ENCODE data around the gene PRKG2. TPM values are rescaled to one million over a fixed set of nuclear protein-coding genes. Genes with fewer than 3 reads are reported as not detected.

Gene PRKG2
- total RNA-seq, 4 donors from 2014 or later: 0.20 TPM; not detected in 3

DNA sequence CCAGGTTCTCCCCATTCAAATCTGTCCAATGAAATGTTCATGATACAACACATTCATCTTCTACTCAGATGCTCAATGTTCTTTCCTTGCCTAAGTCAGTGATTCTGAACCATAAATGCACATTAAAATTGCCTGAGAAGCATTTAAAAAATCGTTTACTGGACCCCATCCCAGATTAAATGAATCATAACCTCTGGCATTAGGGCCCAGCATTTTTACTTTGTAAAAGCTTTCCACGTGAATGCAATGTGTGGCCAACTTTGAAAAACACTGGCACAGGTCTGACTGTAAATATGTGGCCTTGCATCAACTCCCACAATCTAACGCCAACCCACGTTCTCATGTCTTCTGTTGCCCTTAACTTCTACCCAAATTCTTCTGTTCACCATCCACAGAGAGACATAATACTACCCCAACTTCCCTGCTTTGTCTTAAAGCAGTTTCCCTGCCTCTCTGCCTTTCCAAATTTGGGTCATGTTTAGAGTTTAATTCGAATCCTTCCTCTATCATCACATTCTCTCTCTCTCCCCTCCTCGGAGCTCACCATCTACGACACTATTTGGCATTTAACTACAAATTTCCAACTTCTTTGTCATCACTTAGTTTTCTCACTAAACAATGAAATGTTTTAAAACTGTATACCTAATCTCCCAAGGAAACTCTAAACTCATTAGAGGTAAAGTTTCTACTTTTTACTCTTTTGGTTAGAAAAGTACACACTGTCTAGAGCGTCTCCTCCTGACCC, 78.7 kb downstream of the PRKG2 start:
- Histone ChIP-seq H3K36me3 (no peaks in the 10 kb centered on the region), H3K9me3 (no peaks in the 10 kb centered on the region), H3K4me1 (no peaks in the 10 kb centered on the region), H3K4me3 (no peak overlapping the region), H3K27me3 (no peaks in the 10 kb centered on the region), H3K27ac (no peak overlapping the region)
- ATAC-seq (peak in 1 of 2 donors; percentile 39), DNase-seq (no peak)
- in situ Hi-C loops (cut with MboI; ENCODE audit: low sequenced_read_pairs in 4 of 4) (no loop called here), intact Hi-C loops (cut with DNase I; ENCODE audit: low total_unique reads) (no loop called here)
- TF ChIP-seq, protein P1, sequence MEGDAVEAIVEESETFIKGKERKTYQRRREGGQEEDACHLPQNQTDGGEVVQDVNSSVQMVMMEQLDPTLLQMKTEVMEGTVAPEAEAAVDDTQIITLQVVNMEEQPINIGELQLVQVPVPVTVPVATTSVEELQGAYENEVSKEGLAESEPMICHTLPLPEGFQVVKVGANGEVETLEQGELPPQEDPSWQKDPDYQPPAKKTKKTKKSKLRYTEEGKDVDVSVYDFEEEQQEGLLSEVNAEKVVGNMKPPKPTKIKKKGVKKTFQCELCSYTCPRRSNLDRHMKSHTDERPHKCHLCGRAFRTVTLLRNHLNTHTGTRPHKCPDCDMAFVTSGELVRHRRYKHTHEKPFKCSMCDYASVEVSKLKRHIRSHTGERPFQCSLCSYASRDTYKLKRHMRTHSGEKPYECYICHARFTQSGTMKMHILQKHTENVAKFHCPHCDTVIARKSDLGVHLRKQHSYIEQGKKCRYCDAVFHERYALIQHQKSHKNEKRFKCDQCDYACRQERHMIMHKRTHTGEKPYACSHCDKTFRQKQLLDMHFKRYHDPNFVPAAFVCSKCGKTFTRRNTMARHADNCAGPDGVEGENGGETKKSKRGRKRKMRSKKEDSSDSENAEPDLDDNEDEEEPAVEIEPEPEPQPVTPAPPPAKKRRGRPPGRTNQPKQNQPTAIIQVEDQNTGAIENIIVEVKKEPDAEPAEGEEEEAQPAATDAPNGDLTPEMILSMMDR (IDR thresholded peaks at IDR 0.05 in 4 of 5, conservative IDR thresholded peaks at IDR 0.05 in 1 of 5): no peak
- TF ChIP-seq POLR2A (IDR thresholded peaks at IDR 0.05): no peak

GRCh38 chr4:81135501-81135900, 79.5 kb downstream of the PRKG2 start:
- Histone ChIP-seq H3K4me1 (no peaks in the 10 kb centered on the region), H3K27ac (no peak overlapping the region), H3K27me3 (no peaks in the 10 kb centered on the region), H3K4me3 (no peak overlapping the region), H3K36me3 (no peaks in the 10 kb centered on the region), H3K9me3 (no peaks in the 10 kb centered on the region)
- TF ChIP-seq, protein P1 (IDR thresholded peaks at IDR 0.05 in 4 of 5, conservative IDR thresholded peaks at IDR 0.05 in 1 of 5): no peak
- no peak for TF ChIP-seq POLR2A (IDR thresholded peaks at IDR 0.05)
- intact Hi-C loops (cut with DNase I; ENCODE audit: low total_unique reads) (no loop called here), in situ Hi-C loops (cut with MboI; ENCODE audit: low sequenced_read_pairs in 4 of 4) (no loop called here)
- ATAC-seq: no peak
- no peak for DNase-seq

DNA sequence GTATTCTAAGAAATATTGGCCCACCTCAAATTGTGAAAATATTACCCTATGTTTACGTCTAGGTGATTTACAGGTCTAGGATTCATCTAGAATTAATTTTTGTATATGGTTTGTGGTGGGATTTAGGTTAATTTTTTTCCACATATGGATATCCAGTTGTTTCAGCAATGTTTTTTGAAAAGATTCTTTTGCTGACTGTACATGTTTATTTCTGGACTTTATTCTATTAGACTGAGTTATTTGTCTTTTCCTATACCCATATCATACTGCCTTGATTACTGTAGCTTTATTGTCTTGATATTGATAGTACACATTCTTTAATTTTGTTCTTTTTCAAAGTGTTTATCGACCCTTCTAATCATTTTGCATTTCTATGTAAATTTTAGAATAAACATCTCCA, 83.5 kb downstream of the PRKG2 start:
- no peaks in the 10 kb centered on the region for H3K9me3 ChIP-seq
- no peaks in the 10 kb centered on the region for H3K36me3 ChIP-seq
- intact Hi-C loops (cut with DNase I; ENCODE audit: low total_unique reads) (no loop called here), in situ Hi-C loops (cut with MboI; ENCODE audit: low sequenced_read_pairs in 4 of 4) (no loop called here)
- DNase-seq (no peak), ATAC-seq (no peak)
- no peaks in the 10 kb centered on the region for H3K4me1 ChIP-seq
- no peaks in the 10 kb centered on the region for H3K27me3 ChIP-seq
- H3K4me3 ChIP-seq: no peak overlapping the region
- H3K27ac ChIP-seq: no peak overlapping the region
- TF ChIP-seq, protein P1 (IDR thresholded peaks at IDR 0.05 in 4 of 5, conservative IDR thresholded peaks at IDR 0.05 in 1 of 5): no peak
- TF ChIP-seq POLR2A (IDR thresholded peaks at IDR 0.05): no peak

- H3K4me3 ChIP-seq: no peak overlapping the region
- intact Hi-C loops (cut with DNase I; ENCODE audit: low total_unique reads) (no loop called here), in situ Hi-C loops (cut with MboI; ENCODE audit: low sequenced_read_pairs in 4 of 4) (no loop called here)
- no peaks in the 10 kb centered on the region for H3K36me3 ChIP-seq
- H3K27ac ChIP-seq: no peak overlapping the region
- no peaks in the 10 kb centered on the region for H3K27me3 ChIP-seq
- no peaks in the 10 kb centered on the region for H3K9me3 ChIP-seq
- ATAC-seq: no peak
- no peak for TF ChIP-seq POLR2A (IDR thresholded peaks at IDR 0.05)
- TF ChIP-seq, protein P1 (IDR thresholded peaks at IDR 0.05 in 4 of 5, conservative IDR thresholded peaks at IDR 0.05 in 1 of 5): no peak
- DNase-seq: no peak
- no peaks in the 10 kb centered on the region for H3K4me1 ChIP-seq
These were observed 84.0 kb downstream of the PRKG2 start for GRCh38 chr4:81131066-81131465.

GRCh38 chr4:81130569-81130968, 84.5 kb downstream of the PRKG2 start:
- H3K9me3 ChIP-seq: no peaks in the 10 kb centered on the region
- no peaks in the 10 kb centered on the region for H3K36me3 ChIP-seq
- no peak overlapping the region for H3K4me3 ChIP-seq
- no peaks in the 10 kb centered on the region for H3K4me1 ChIP-seq
- no peak for ATAC-seq
- no peak overlapping the region for H3K27ac ChIP-seq
- no peak for TF ChIP-seq POLR2A (IDR thresholded peaks at IDR 0.05)
- TF ChIP-seq, protein P1 (IDR thresholded peaks at IDR 0.05 in 4 of 5, conservative IDR thresholded peaks at IDR 0.05 in 1 of 5): no peak
- DNase-seq: no peak
- in situ Hi-C loops (cut with MboI; ENCODE audit: low sequenced_read_pairs in 4 of 4): no loop called here
- intact Hi-C loops (cut with DNase I; ENCODE audit: low total_unique reads): no loop called here
- no peaks in the 10 kb centered on the region for H3K27me3 ChIP-seq
